ENCODE measurements around the gene RGS6. TPM values are rescaled to one million over a fixed set of nuclear protein-coding genes. Genes with fewer than 3 reads are reported as not detected.

Gene RGS6
- total and polyA plus RNA-seq, 7 donors, result 0.19 to 1.6 (median 0.42) TPM

GRCh38 chr14:72503696-72504368, 571.6 kb downstream of the RGS6 start:
- Histone ChIP-seq H3K27ac (no peak overlapping the region), H3K4me1 (no peaks in the 10 kb centered on the region), H3K27me3 (ENCODE audit: insufficient read depth in 3 of 3, low read length in 2 of 3) (peaks cover 0 to 1% (median 0%) of the 10 kb centered on the region in 3 donors), H3K9me3 (no peaks in the 10 kb centered on the region), H3K4me3 (no peak overlapping the region), H3K36me3 (ENCODE audit: insufficient read depth in 1 of 2, low read depth in 1 of 2) (no peaks in the 10 kb centered on the region)
- ATAC-seq (no peak), DNase-seq (no peak)
- 76 to 89% (median 88%) methylated on average over 2 of the region's 2 CpGs for WGBS, 3 donors
- TF ChIP-seq CTCF (IDR thresholded peaks at IDR 0.05), result no peak
- intact Hi-C loops (cut with DNase I), result no loop called here

GRCh38 chr14:72510566-72510965, 578.3 kb downstream of the RGS6 start:
- no peaks in the 10 kb centered on the region for H3K36me3 ChIP-seq (ENCODE audit: insufficient read depth in 1 of 2, low read depth in 1 of 2)
- H3K9me3 ChIP-seq, result no peaks in the 10 kb centered on the region
- ATAC-seq (no peak), DNase-seq (no peak)
- no peak overlapping the region for H3K4me3 ChIP-seq
- WGBS, 3 donors, result 61 to 66% (median 63%) methylated on average over 4 of the region's 4 CpGs
- TF ChIP-seq CTCF (IDR thresholded peaks at IDR 0.05), result no peak
- no peaks in the 10 kb centered on the region for H3K4me1 ChIP-seq
- intact Hi-C loops (cut with DNase I), result no loop called here
- no peak overlapping the region for H3K27ac ChIP-seq
- H3K27me3 ChIP-seq (ENCODE audit: insufficient read depth in 3 of 3, low read length in 2 of 3), result no peaks in the 10 kb centered on the region

- Histone ChIP-seq H3K4me1 (peaks cover 2% of the 10 kb centered on the region), H3K9me3 (no peaks in the 10 kb centered on the region), H3K4me3 (no peak overlapping the region), H3K36me3 (ENCODE audit: insufficient read depth in 1 of 2, low read depth in 1 of 2) (no peaks in the 10 kb centered on the region), H3K27ac (no peak overlapping the region), H3K27me3 (ENCODE audit: insufficient read depth in 3 of 3, low read length in 2 of 3) (no peaks in the 10 kb centered on the region)
- no peak for DNase-seq
- intact Hi-C loops (cut with DNase I), result no loop called here
- TF ChIP-seq CTCF (IDR thresholded peaks at IDR 0.05), result no peak
- WGBS, 3 donors, result 71 to 78% (median 76%) methylated on average over 2 of the region's 2 CpGs
- ATAC-seq, result no peak
Observed at GRCh38 chr14:72512281-72512680, 580.1 kb downstream of the RGS6 start.

- TF ChIP-seq CTCF (IDR thresholded peaks at IDR 0.05), result no peak
- Histone ChIP-seq H3K27me3 (ENCODE audit: insufficient read depth in 3 of 3, low read length in 2 of 3) (no peaks in the 10 kb centered on the region), H3K4me1 (peaks cover 2% of the 10 kb centered on the region), H3K4me3 (no peak overlapping the region), H3K9me3 (no peaks in the 10 kb centered on the region), H3K36me3 (ENCODE audit: insufficient read depth in 1 of 2, low read depth in 1 of 2) (no peaks in the 10 kb centered on the region), H3K27ac (no peak overlapping the region)
- 66 to 86% (median 85%) methylated on average over 5 of the region's 5 CpGs for WGBS, 3 donors
- ATAC-seq (no peak), DNase-seq (no peak)
- intact Hi-C loops (cut with DNase I), result no loop called here
Observed at GRCh38 chr14:72512925-72513324, 580.7 kb downstream of the RGS6 start.

DNA sequence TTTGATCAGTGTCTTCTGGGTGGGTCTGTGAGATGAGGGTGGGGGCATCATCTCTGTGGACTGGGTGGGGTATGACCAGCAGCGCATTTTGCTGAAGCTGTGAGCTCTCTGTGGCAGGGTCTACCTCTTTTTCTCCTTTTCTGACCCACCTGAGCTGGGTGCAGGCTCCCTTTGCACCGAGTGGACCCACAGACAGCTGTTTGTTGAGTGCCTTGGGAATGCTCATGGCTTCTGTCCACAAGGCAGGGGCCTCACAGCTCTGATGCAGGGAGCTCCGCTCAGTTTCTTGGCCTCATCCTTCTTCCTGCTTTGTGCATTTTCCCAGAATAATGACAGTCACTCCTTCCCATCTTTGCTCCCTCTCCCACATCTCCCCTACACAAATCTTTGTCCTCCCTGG, 581.1 kb downstream of the RGS6 start:
- Histone ChIP-seq H3K27ac (no peak overlapping the region), H3K9me3 (no peaks in the 10 kb centered on the region), H3K27me3 (ENCODE audit: insufficient read depth in 3 of 3, low read length in 2 of 3) (no peaks in the 10 kb centered on the region), H3K36me3 (ENCODE audit: insufficient read depth in 1 of 2, low read depth in 1 of 2) (no peaks in the 10 kb centered on the region), H3K4me1 (peaks cover 2% of the 10 kb centered on the region), H3K4me3 (no peak overlapping the region)
- intact Hi-C loops (cut with DNase I), result no loop called here
- WGBS, 3 donors, result 67 to 86% (median 83%) methylated on average over 3 of the region's 3 CpGs
- ATAC-seq (no peak), DNase-seq (no peak)
- no peak for TF ChIP-seq CTCF (IDR thresholded peaks at IDR 0.05)
